Right lung (tissue), 5 donors: ENCODE measurements around the gene AKR1C2. TPM values are rescaled to one million over a fixed set of nuclear protein-coding genes. Genes with fewer than 3 reads are reported as not detected.
"Not testable (repeated sequence)": the region's sequence is repeated elsewhere in the genome, so short reads cannot be mapped to it uniquely, and the experiment has no call there.

Experiments
- DNase-seq, 2 donors: peaks; one replicate each; pipeline ENCODE4 v3.0.0-alpha.2; 2013
- polyA plus RNA-seq, 5 donors: library from polyadenylated mRNA; unstranded; fragments of 120-200 nt; gene quantifications; one replicate each; pipeline versions ENCODE4 v1.2.1 to v1.2.3, GENCODE V29; 2013; ENCODE audit warnings: inconsistent platforms in 1 of 5, low replicate concordance in 1 of 5; ENCODE audit not compliant: insufficient read length in 5 of 5, insufficient read depth in 1 of 5

AKR1C2 gene
- polyA plus RNA-seq, 5 donors = 3.3 to 9.5 (median 6.8) TPM

- DNase-seq = not testable (repeated sequence)
Observed at GRCh38 chr10:4991463-4991862, 12.2 kb downstream of the AKR1C2 start.

GRCh38 chr10:4990217-4990616, 13.4 kb downstream of the AKR1C2 start:
- DNase-seq = no peak

GRCh38 chr10:4988000-4988641, 15.5 kb downstream of the AKR1C2 start:
- DNase-seq = not testable (repeated sequence)

- no peak for DNase-seq
Observed at GRCh38 chr10:4984971-4985594, 18.6 kb downstream of the AKR1C2 start.

- no peak for DNase-seq
Observed at GRCh38 chr10:4984223-4984622, 19.4 kb downstream of the AKR1C2 start.

GRCh38 chr10:4983615-4984216, 19.9 kb downstream of the AKR1C2 start:
- DNase-seq = no peak

- DNase-seq = no peak
Observed at GRCh38 chr10:4982764-4983226, 20.9 kb downstream of the AKR1C2 start.

GRCh38 chr10:4981722-4982471, 21.8 kb downstream of the AKR1C2 start:
- DNase-seq = peak; percentile 21 to 28

GRCh38 chr10:4980793-4981192, 22.9 kb downstream of the AKR1C2 start:
- DNase-seq = no peak

GRCh38 chr10:4978870-4979269, 24.8 kb downstream of the AKR1C2 start:
- no peak for DNase-seq

GRCh38 chr10:4977025-4977424, 26.6 kb downstream of the AKR1C2 start:
- DNase-seq = no peak

GRCh38 chr10:4974400-4974799, 29.3 kb downstream of the AKR1C2 start:
- not testable (repeated sequence) for DNase-seq

- not testable (repeated sequence) for DNase-seq
Observed at GRCh38 chr10:4973294-4973693, 30.4 kb downstream of the AKR1C2 start.

GRCh38 chr10:4972369-4973142, 31.1 kb downstream of the AKR1C2 start:
- not testable (repeated sequence) for DNase-seq

GRCh38 chr10:4970362-4970761, 33.3 kb downstream of the AKR1C2 start:
- not testable (repeated sequence) for DNase-seq

- not testable (repeated sequence) for DNase-seq
Observed at GRCh38 chr10:4969289-4969688, 34.4 kb downstream of the AKR1C2 start.

GRCh38 chr10:4967189-4967588, 36.5 kb downstream of the AKR1C2 start:
- DNase-seq = not testable (repeated sequence)

GRCh38 chr10:4965763-4966162, 37.9 kb downstream of the AKR1C2 start:
- DNase-seq = not testable (repeated sequence)

GRCh38 chr10:4963815-4964154, 39.9 kb downstream of the AKR1C2 start:
- not testable (repeated sequence) for DNase-seq

- DNase-seq = not testable (repeated sequence)
Observed at GRCh38 chr10:4962876-4963814, 40.5 kb downstream of the AKR1C2 start, which contains the start of gene AKR1C1. Gene AKR1C1, plus strand, starts transcription at chr10:4963415. Its CDS starts 30 bp downstream, at chr10:4963445.
